Skeletal muscle tissue (tissue), 5 donors: Measurements from ENCODE around the gene PRR35. TPM values are rescaled to one million over a fixed set of nuclear protein-coding genes. Genes with fewer than 3 reads are reported as not detected.

Experiments
- H3K27ac ChIP-seq: one replicate; pipeline ENCODE4 v1.7.0; 2013; ENCODE audit warnings: mild to moderate bottlenecking, low read depth, low read length, inconsistent platforms
- H3K27me3 ChIP-seq, 3 donors: one replicate each; pipeline ENCODE4 v1.7.0; 2013; ENCODE audit warnings: low read length in 3 of 3; ENCODE audit not compliant: control insufficient read depth in 3 of 3, insufficient read depth in 3 of 3
- H3K36me3 ChIP-seq, 3 donors: one replicate each; pipeline ENCODE4 v1.7.0; 2013; ENCODE audit warnings: low read length in 3 of 3; ENCODE audit not compliant: control insufficient read depth in 3 of 3, insufficient read depth in 3 of 3
- H3K4me1 ChIP-seq, 3 donors: one replicate each; pipeline ENCODE4 v1.7.0; 2013; ENCODE audit warnings: low read length in 3 of 3, mild to moderate bottlenecking in 3 of 3; ENCODE audit not compliant: control insufficient read depth in 3 of 3, insufficient read depth in 3 of 3
- H3K4me3 ChIP-seq, 3 donors: one replicate each; pipeline ENCODE4 v1.7.0; 2013; ENCODE audit warnings: low read length in 3 of 3
- H3K9ac ChIP-seq, 3 donors: one replicate each; pipeline ENCODE4 v1.7.0; 2013; ENCODE audit warnings: low read length in 3 of 3, mild to moderate bottlenecking in 3 of 3, moderate library complexity in 2 of 3, low read depth in 1 of 3
- H3K9me3 ChIP-seq, 3 donors: one replicate each; pipeline ENCODE4 v1.7.0; 2013; ENCODE audit warnings: low read length in 3 of 3; ENCODE audit not compliant: control insufficient read depth in 3 of 3
- small RNA-seq: library from RNA; depleted of rRNA; stranded (forward); fragments of <200 nt; gene quantifications from one replicate; pipeline ENCODE3, GENCODE V24; 2014
- total RNA-seq: library from RNA; depleted of rRNA; stranded (reverse); fragments of >200 nt; gene quantifications from one replicate; pipeline ENCODE4 v1.2.3, GENCODE V29; 2014
- donor health status: Osteomylitis.

The PRR35 gene
- total RNA-seq, 1 donor from 2014 or later, result not detected

GRCh38 chr16:609316-609715 is 49.1 kb downstream of the PRR35 start:
- no peaks in the 10 kb centered on the region for H3K27me3 ChIP-seq
- H3K27ac ChIP-seq, result no peak overlapping the region
- H3K36me3 ChIP-seq, result peaks cover 3 to 5% (median 4%) of the 10 kb centered on the region in 3 donors
- H3K9me3 ChIP-seq, result peaks cover 0 to 2% (median 0%) of the 10 kb centered on the region in 3 donors
- no peak overlapping the region for H3K4me3 ChIP-seq
- no peak overlapping the region for H3K9ac ChIP-seq
- H3K4me1 ChIP-seq, result peaks cover 11 to 14% (median 13%) of the 10 kb centered on the region in 3 donors

GRCh38 chr16:609984-610383 is 49.8 kb downstream of the PRR35 start:
- Histone ChIP-seq H3K27me3 (no peaks in the 10 kb centered on the region), H3K27ac (no peak overlapping the region), H3K9ac (peak overlapping the region in 1 of 3 donors; percentile 45), H3K4me1 (peaks cover 11 to 14% (median 13%) of the 10 kb centered on the region in 3 donors), H3K4me3 (no peak overlapping the region), H3K36me3 (peaks cover 5 to 8% (median 6%) of the 10 kb centered on the region in 3 donors), H3K9me3 (peaks cover 0 to 2% (median 0%) of the 10 kb centered on the region in 3 donors)

DNA sequence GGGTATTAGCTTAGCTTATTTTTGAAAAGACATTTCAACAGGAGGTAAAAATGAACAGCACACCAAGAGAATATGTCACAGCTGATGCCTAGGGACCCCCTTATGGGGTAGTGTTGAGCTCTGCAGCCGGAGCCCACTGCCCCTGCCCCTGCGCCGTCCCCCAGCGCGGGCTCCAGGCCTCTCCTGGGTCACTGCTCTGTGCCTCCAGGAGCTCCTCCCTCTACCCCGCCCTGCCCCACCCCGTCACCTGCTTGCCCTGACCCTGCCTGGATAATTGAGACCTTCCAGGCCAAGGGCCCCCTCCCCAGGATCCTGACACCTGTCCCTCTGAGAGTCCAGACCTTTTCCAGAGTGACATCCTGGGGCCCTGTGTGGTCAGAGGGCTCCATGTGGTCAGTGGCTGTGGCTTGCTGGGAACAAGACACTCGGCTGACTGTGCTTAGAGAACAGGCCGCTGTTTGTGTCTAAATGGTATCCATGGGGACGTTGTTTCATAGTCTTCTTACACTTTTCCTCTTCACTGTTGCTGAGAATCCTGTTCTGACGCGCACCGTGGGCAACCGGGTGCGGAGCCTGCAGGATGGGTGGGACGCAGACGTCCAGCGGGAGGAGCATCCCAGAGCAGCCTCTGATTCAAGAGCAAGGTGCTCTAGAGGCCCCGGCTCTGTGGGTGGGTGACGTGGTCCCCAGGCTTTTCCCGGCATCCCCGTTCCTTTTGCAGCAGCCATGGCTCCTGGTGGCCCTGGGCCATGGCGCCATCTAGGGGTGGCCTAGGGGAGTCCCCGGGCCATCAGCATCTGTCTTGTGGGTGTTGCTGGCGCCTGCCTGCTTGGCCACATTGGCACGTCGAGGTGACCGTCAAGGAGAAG is 50.6 kb downstream of the PRR35 start:
- Histone ChIP-seq H3K27me3 (no peaks in the 10 kb centered on the region), H3K36me3 (peaks cover 5 to 10% (median 6%) of the 10 kb centered on the region in 3 donors), H3K9me3 (peaks cover 0 to 2% (median 0%) of the 10 kb centered on the region in 3 donors), H3K4me3 (no peak overlapping the region), H3K27ac (no peak overlapping the region), H3K4me1 (peaks cover 8 to 13% (median 11%) of the 10 kb centered on the region in 3 donors), H3K9ac (peak overlapping the region in 1 of 3 donors; percentile 45)

DNA sequence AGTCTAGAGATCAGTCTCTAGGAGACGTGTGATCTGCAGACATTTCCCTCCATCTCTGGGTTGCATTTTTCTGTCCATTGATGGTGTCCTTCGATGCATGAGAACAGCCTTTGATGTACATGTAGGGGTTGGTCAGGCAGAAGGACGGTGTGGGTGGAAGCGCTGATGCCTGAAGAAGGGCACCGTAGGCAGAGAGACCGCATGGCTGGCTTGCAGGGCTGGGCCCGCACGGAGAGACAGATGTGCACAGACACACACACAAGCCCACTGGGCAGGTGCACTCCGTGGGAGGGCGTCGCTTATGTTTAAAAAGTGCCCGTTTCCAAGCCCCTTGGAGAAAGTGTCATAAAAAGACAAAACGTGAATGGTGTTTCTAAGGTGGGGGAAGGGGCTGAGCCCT is 54.9 kb downstream of the PRR35 start:
- H3K36me3 ChIP-seq, result peaks cover 6 to 10% (median 8%) of the 10 kb centered on the region in 3 donors
- H3K4me1 ChIP-seq, result peaks cover 6 to 10% (median 7%) of the 10 kb centered on the region in 3 donors
- no peak overlapping the region for H3K4me3 ChIP-seq
- H3K9me3 ChIP-seq, result peaks cover 0 to 2% (median 0%) of the 10 kb centered on the region in 3 donors
- H3K27me3 ChIP-seq, result no peaks in the 10 kb centered on the region
- no peak overlapping the region for H3K9ac ChIP-seq
- no peak overlapping the region for H3K27ac ChIP-seq

Small RNAs within 50 kb of the gene (small RNA-seq; reads per million reads assigned to genes)
- gene MIR3176, result 1.0 reads per million, percentile 79 among the genes with 10 or more reads in this experiment
- 0.07 reads per million for gene MIR5587
- not detected for gene Z98883.1

Other genes starting within 250 kb of the PRR35 start
- 8.9 TPM for gene AXIN1, start 207.7 kb upstream of the PRR35 start, total RNA-seq
- gene MRPL28, start 189.9 kb upstream of the PRR35 start, total RNA-seq, result 43.3 TPM
- gene PGAP6, start 178.4 kb upstream of the PRR35 start, total RNA-seq, result 11.0 TPM
- 21.4 TPM for gene NME4, start 163.2 kb upstream of the PRR35 start, total RNA-seq
- 2.6 TPM for gene DECR2, start 158.5 kb upstream of the PRR35 start, total RNA-seq
- 5.2 TPM for gene RAB11FIP3, start 134.7 kb upstream of the PRR35 start, total RNA-seq
- gene CAPN15, start 32.7 kb upstream of the PRR35 start, total RNA-seq, result 9.9 TPM
- gene NHLRC4, start 6.6 kb downstream of the PRR35 start, total RNA-seq, result 1.6 TPM
- gene PIGQ, start 9.6 kb downstream of the PRR35 start, total RNA-seq, result 11.0 TPM
- gene RAB40C, start 29.7 kb downstream of the PRR35 start, total RNA-seq, result 5.7 TPM
- 0.52 TPM for gene WFIKKN1, start 70.6 kb downstream of the PRR35 start, total RNA-seq
- gene METTL26, start 75.9 kb downstream of the PRR35 start, total RNA-seq, result 32.4 TPM
- gene MCRIP2, start 81.4 kb downstream of the PRR35 start, total RNA-seq, result 20.4 TPM
- gene WDR90, start 89.0 kb downstream of the PRR35 start, total RNA-seq, result 6.3 TPM
- gene RHOT2, start 107.7 kb downstream of the PRR35 start, total RNA-seq, result 14.1 TPM
- gene RHBDL1, start 115.3 kb downstream of the PRR35 start, total RNA-seq, result under 0.01 TPM
- gene STUB1, start 120.0 kb downstream of the PRR35 start, total RNA-seq, result 87.7 TPM
- gene JMJD8, start 123.9 kb downstream of the PRR35 start, total RNA-seq, result 13.0 TPM
- 2.1 TPM for gene WDR24, start 130.0 kb downstream of the PRR35 start, total RNA-seq
- gene FBXL16, start 145.4 kb downstream of the PRR35 start, total RNA-seq, result not detected
- gene METRN, start 154.7 kb downstream of the PRR35 start, total RNA-seq, result 18.3 TPM
- gene ANTKMT, start 160.8 kb downstream of the PRR35 start, total RNA-seq, result 12.0 TPM
- not detected for gene CCDC78, start 166.0 kb downstream of the PRR35 start, total RNA-seq
- 1.0 TPM for gene HAGHL, start 166.7 kb downstream of the PRR35 start, total RNA-seq
- 43.3 TPM for gene CIAO3, start 180.6 kb downstream of the PRR35 start, total RNA-seq
- gene MSLN, start 200.3 kb downstream of the PRR35 start, total RNA-seq, result 1.0 TPM
- gene RPUSD1, start 228.0 kb downstream of the PRR35 start, total RNA-seq, result 8.9 TPM
- 4.2 TPM for gene CHTF18, start 228.2 kb downstream of the PRR35 start, total RNA-seq
- not detected for gene GNG13, start 240.3 kb downstream of the PRR35 start, total RNA-seq